Mesenteric fat pad (tissue), 1 donor: Measurements from ENCODE around the gene LRRC4. TPM values are rescaled to one million over a fixed set of nuclear protein-coding genes. Genes with fewer than 3 reads are reported as not detected.

Experiments
- DNase-seq: peaks from one replicate; pipeline ENCODE4 v3.0.0-alpha.2; 2020; ENCODE audit warnings: low spot score
- total RNA-seq: library from RNA; stranded (reverse); fragmentation: NEBNext Ultra II Directional; extraction: Animal tissue kit (Norgen Biotek cat#: 25700); gene quantifications from one replicate; pipeline ENCODE4 v1.2.1, GENCODE V29; 2021
- donor health status: DM: yes; HTN: yes; CAD: no.

LRRC4 gene
- total RNA-seq, 1 donor from 2014 or later: 6.5 TPM

GRCh38 chr7:128031901-128032604 lies 816 bp upstream of the LRRC4 start:
- DNase-seq: no peak

GRCh38 chr7:128030263-128030653 lies 979 bp downstream of the LRRC4 start:
- no peak for DNase-seq

- DNase-seq: no peak
Measured at GRCh38 chr7:128029405-128029995, 1.7 kb downstream of the LRRC4 start.

GRCh38 chr7:128027485-128027980 lies 3.7 kb downstream of the LRRC4 start:
- no peak for DNase-seq

GRCh38 chr7:128026551-128026950 lies 4.7 kb downstream of the LRRC4 start:
- DNase-seq: no peak

- DNase-seq: no peak
Measured at GRCh38 chr7:128025819-128026218, 5.4 kb downstream of the LRRC4 start.

- DNase-seq: no peak
Measured at GRCh38 chr7:128025380-128025779, 5.9 kb downstream of the LRRC4 start.

- no peak for DNase-seq
Measured at GRCh38 chr7:128024151-128024550, 7.1 kb downstream of the LRRC4 start.

GRCh38 chr7:128022631-128023532 lies 8.4 kb downstream of the LRRC4 start:
- no peak for DNase-seq

- DNase-seq: no peak
Measured at GRCh38 chr7:128021366-128021765, 9.9 kb downstream of the LRRC4 start.

- no peak for DNase-seq
Measured at GRCh38 chr7:128020159-128020558, 11.1 kb downstream of the LRRC4 start.

GRCh38 chr7:128019288-128019687 lies 11.9 kb downstream of the LRRC4 start:
- DNase-seq: no peak

- no peak for DNase-seq
Measured at GRCh38 chr7:128017862-128018845, 13.1 kb downstream of the LRRC4 start.

- DNase-seq: no peak
Measured at GRCh38 chr7:128017460-128017859, 13.8 kb downstream of the LRRC4 start.

GRCh38 chr7:128014811-128015210 lies 16.4 kb downstream of the LRRC4 start:
- no peak for DNase-seq

- DNase-seq: no peak
Measured at GRCh38 chr7:128011131-128011661, 20.0 kb downstream of the LRRC4 start.

GRCh38 chr7:128010391-128011127 lies 20.7 kb downstream of the LRRC4 start:
- no peak for DNase-seq

- no peak for DNase-seq
Measured at GRCh38 chr7:128008744-128009143, 22.5 kb downstream of the LRRC4 start.

- no peak for DNase-seq
Measured at GRCh38 chr7:128008141-128008540, 23.1 kb downstream of the LRRC4 start.

GRCh38 chr7:128007303-128007680 lies 23.9 kb downstream of the LRRC4 start:
- no peak for DNase-seq
